HPDE6-E6E7 (cell line): ENCODE data around the gene HLA-DPB1.
"Not testable (repeated sequence)": the region's sequence is repeated elsewhere in the genome, so short reads cannot be mapped to it uniquely, and the experiment has no call there.

Source experiments
- DNase-seq: peaks from one replicate; pipeline ENCODE4 v3.0.0; 2011; ENCODE audit warnings: missing footprints; ENCODE audit errors: extremely low spot score

HLA-DPB1 gene

DNA sequence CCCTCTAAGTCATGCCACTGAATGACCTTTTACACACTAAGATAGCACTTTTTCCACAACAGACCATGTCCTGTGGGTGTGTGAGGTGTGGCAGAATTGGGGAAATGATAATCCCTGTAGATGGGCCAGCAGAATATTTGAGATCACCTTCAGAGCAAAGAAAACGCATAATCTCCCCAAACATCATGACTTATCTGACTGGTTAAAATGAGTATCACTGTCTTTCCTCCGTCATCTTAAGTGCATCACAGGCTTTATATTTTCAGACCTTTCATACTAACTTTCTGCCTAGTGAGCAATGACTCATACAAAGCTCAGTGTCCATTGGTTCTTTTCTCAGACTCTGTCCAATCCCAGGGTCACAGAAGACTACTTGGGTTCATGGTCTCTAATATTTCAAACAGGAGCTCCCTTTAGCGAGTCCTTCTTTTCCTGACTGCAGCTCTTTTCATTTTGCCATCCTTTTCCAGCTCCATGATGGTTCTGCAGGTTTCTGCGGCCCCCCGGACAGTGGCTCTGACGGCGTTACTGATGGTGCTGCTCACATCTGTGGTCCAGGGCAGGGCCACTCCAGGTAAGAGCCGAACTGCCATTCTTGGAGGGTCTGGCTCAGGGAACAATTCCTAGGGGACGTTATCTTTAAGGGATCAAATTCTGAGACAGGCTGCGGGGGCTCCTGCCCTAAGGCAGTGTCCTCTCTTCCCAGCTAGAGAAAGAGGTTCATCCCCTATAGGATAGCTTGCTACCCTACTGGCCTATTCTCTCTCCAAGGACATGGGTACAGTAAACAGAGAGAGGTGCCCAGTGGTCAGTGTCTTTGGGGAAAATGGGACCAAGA is at the start of gene HLA-DPB1:
HLA-DPB1 (plus strand) TSS at position 423 of the 838 bp plus-strand sequence; CDS start at position 475, 52 bp downstream.
- DNase-seq = peak; percentile 48

DNA sequence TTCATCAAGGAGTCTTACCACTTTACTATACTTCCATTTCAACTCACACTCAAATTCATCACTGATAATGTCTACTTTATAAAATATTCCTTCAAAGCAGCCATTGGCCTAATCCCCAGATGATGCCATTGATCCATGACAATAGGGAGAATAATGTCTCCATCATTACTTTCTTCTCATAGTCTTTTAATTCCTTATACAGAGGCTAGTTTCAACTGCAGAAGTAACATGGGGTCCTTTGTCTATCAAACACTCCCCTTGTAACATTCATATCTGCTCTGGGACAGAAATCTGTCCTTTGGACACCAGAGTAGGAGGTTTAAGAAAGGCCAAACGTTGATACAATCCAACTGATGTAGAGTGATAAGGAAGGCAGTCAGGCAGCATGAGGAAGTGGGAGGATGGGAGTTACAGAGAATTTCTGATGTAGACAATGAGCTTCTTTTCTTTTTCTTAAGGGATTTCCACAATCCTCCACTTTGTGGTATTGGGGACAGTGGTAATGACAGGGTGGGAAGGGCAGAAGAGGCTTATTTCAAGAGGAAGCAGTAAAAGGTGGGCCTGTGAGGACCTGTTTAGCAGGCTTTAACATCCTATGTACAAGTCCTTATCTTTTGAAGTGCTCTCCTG is 47.5 kb upstream of the HLA-DPB1 start:
- no peak for DNase-seq

DNA sequence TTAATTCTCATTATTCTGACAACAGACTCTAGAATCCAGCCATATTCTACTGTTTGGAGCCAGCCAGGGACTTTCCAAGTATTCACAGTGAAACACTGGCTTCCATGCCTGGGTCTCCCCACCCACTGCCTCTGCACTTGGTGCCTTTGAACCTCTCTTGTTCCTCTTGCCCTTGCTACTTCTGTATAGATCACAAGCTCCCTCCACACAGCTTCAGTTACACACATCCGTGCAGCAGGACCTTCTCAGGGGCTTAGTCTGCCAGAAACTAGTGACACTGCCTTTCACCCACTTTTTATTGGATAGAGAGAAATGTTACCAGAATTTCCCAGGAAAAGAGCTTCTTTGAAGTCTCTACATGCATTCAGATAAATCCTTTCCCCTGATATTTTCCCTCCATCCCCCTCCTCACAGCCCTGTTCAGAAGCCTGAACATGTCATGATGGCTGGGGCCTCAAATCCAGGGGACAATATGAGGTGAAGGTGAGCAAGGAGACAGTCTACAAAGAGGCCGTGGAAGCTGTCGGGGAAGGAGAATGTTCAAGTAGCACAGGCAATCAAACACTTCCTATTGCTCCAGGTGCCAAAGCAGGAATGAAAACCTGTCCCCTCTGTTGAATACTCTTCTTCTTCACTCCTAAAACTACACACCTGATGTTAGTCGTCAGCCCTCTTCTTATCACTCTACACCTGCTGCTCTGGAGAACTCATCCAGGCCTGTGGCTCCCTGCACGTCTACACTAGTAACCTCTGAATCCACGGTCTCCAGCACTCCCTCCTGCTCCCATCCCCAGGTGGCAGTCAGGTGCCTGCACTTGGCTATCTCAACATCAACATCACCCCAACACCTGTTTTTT is 46.2 kb upstream of the HLA-DPB1 start:
- DNase-seq = no peak

DNA sequence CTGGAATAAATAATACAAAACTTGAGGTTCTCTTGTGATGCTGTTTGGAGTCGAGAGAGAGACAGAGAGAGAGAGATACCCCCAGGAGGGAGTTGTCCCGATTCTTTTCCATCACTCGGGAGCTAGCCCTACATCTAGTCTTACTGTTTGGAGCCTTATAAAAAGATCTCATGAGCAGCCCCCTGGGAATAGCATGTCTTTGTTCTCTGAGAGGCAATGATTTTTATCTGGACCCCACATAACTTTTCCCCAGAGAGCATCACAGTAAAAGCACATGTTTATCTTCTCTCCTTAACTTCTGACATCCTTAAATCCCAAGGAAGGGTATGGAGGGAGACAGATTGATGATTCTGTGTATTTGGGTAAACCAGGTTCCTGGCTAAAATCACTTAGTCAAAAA is 45.5 kb upstream of the HLA-DPB1 start:
- no peak for DNase-seq

DNA sequence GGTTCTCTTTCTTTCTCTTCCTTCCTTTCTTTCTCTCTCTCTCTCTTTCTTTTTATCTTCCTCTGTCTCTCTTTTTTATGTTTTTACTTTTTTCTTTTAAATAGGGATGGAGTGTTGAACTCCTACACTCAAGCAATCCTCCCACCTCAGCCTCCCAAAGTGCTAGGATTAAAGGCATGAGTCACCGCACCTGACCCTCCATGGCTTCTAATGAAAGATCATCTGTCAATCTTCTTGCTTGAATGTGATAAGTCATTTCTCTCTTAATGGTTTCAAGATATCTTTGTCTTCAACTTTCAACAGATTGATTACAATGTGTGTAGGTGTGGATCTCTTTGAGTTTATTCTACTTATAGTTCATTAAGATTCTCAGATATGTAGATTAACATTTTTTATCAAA is 41.2 kb upstream of the HLA-DPB1 start:
- no peak for DNase-seq

DNA sequence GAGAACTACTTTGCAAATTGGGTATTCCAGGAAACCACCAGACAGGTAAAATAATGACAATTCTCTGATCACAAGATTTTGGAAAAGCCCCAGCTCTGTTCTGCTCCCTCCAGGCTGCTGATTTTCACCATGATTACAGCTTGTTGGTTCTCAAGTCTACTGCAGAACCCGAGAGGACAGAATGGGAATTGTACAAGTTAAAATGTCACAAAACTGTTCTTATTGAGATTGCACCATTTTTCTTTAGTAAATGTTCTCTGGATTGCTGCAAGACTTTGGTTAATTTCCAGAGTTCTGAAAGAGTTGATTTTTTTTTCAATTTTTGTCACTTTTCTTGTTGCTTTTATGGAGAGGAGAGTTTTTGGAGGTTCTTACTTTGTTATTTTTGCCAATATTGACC is 39.3 kb upstream of the HLA-DPB1 start:
- no peak for DNase-seq

DNA sequence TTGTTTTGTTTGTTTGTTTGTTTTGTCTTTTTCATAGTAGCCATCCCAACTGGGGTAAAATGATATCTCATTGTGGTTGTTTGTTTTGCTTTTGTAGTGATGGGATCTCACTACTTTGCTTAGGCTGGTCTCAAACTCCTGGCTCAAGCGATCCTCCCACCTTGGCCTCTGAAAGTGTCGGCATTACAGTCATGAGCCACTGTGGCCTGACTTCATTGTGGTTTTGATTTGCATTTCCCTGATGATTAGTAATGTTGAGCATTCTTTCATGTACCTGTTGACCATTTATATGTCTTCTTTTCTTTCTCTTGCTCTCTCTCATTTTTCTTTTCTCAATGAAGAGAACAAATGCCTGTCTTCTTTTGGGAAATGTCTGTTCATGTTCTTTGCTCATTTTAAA is 35.6 kb upstream of the HLA-DPB1 start:
- DNase-seq = no peak

DNA sequence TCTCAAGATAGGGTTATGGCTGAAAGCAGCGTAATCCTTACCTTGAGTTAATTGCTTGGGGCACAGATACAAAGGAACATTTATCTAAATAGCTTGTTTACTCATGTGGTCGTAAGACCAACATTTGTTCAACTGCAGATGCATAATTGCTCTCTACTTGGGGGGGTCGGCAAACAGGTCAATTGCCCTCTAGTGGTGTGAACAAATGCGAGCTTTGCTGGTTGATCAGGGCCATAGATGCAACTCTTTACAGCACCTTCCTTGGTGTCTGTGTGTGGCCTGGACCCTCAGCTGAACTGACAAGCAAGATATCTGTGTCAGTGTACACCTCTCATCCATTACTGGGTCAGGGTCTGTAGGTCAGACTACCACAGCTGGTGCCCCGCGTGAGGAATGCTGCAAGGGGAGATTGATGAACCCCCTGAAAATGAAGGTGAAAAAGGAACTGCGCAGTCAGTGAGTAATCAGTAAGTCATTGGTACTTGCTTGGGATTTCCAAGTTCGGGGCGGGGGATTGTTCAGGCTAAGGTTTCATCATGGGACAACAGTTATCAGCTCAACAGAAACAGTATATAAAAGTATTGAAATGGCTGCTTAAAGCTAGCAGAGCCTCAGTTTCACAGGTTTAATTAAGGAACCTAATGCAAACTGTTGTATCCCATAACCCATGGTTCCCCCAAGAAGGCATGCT is 26.3 kb upstream of the HLA-DPB1 start:
- DNase-seq = no peak

DNA sequence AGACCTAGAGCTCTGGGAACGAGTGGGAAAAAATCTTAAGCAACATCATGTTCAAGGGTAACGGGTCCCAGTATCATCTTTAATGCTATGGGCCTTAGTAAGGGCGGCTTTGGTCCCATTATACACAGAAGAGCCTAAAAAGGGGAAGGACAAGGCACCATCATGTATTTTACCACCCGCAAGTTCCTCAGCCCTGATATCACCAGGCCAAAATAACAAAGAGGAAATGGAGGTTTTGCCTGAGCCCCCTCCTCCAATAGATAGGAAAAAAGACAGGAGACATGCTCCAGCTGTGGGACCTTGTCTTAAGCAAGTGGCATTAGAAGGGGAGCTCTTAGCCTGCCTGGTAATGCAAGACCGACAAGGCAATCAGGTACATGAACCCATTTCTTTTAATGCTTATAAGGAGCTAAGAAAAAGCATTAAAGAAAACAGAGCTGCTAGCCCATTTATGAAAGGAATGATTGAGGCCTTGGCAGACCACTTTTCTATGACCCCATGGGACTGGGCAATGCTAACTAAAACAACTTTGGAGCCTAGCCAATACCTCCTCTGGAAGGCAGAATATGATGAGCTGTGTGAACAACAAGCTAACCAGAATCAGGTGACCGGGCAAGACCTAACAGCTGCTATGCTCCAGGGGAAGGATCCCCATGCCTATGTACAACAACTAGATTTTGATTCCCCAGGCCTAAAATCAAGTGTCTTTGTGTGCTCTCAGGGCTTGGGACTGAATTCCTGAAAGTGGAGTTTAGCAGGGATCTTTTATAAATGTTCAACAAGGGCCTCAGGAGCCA is 25.6 kb upstream of the HLA-DPB1 start:
- no peak for DNase-seq

DNA sequence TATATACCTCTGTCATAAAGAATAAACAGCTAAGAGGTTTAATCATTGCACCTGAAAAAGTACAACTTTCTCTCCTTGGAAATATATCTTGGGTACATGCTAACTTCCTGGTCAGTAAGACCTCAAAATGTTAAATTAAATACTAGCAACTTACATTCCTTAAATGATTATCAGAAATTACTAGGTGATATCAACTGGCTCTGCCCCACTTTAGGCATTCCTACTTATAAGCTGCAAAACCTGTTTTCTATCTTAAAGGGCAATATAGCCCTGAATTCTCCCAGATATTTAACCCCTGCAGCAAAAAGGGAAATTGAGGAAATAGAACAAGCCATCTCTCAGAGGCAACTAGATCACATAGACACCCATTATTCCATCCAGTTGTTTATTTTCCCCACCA is 23.2 kb upstream of the HLA-DPB1 start:
- DNase-seq = no peak

DNA sequence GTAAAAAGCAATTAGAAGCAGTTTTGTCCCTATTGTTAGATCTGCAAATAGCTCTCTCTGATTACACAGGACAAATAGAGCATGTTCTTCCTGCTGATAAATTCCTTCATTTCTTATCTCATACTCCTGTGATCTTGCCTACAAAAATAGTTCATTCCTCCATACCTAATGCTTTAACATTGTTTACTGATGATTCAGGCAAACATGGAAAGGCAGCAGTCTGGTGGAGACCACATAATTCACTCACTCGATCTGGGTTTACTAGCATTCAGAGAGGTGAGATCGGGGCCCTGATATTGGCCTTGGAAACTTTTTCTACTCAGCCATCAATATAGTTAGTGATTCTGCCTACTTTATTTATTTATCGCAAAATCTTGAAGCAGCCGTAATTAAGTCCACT is 22.6 kb upstream of the HLA-DPB1 start:
- DNase-seq = no peak

DNA sequence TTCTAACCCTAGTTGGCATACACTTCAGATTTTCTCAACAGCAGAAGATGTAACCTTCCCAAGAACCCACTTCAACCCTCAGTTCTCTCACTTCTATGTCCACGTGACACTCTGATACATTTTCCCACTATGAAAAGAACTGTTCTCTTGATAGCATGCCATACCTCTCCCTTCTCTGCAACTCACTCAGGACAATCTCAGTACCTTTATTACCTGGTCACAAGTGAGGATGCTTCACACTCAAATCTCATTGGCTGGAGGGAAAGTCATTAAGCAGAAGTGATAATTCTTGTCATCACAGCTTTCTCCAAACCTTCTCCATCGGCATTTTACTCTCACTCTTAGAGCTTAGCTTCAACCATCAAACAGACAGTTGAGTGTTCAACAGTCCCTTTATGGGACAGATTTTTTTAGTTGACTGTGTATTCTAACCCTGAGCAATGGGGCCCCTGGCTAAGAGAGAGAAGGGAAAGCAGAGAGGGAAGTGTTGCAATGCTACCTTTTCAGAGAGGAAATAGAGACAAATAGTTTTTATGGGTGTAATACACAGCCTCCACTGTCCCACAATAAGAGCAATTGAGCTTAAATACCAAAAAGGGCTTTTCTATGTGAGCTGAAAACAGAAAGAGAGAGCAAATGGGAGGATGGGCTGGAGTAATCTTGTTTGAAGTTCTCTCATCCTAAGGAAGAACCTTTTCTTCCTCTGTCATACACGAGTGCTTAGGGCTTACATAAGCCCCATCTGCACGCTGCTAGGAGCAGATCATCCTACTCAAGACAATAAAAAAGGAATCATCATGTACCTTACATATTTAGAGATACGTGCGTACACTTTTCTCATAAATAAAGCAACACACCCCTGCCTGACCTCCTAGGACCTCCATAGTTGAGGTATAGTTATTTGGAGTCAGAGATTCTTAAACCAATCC is 18.3 kb upstream of the HLA-DPB1 start:
- DNase-seq = no peak

DNA sequence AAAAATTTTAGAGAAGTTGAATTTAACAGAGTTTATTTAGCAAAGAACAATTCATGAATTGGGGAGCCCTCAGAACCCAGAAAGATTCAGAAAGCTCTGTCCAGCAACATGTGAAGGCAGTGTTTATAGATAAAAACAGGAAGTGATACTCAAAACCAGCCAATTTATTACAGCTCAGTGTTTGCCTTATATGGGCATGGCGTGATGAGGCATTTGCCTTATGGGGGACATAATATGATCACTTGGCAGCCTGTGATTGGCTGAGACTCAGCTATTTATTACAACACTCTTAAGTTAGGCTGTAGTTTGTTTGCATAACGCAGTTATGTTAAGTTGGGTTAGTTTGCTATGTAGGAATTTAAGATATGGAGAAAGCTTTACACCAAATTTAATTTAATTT is 13.8 kb upstream of the HLA-DPB1 start:
- no peak for DNase-seq

DNA sequence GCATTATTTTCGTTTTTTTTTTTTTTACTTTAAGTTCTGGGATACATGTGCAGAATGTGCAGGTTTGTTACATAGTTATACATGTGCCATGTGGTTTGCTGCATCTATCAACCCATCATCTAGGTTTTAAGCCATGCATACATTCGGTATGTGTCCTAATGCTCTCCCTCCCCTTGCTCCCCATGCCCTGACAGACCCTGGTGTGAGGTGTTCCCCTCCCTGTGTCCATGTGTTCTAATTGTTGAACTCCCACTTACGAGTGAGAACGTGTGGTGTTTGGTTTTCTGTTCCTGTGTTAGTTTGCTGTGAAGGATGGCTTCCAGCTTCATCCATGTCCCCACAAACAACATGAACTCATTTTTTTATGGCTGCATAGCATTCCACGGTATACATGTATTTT is 12.4 kb upstream of the HLA-DPB1 start:
- not testable (repeated sequence) for DNase-seq

DNA sequence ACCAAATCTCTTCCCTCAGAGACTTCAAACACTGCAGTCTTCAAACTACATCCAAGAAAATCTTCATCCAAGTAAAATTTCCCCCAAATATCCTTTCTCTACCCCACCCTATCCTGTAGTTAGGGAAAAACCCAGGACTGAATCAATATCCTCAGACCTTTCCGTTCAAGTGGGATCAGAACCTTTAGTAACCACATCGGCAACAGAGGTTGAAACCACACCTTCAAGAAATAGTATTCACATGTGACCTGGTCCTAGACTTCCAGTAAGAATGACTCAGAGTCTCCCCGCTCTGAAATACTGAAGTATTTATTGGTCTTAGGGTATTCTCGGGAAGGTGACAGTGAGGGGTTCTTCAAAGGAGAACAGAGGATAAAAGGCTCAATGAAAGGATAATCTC is 11.1 kb upstream of the HLA-DPB1 start:
- DNase-seq = no peak

DNA sequence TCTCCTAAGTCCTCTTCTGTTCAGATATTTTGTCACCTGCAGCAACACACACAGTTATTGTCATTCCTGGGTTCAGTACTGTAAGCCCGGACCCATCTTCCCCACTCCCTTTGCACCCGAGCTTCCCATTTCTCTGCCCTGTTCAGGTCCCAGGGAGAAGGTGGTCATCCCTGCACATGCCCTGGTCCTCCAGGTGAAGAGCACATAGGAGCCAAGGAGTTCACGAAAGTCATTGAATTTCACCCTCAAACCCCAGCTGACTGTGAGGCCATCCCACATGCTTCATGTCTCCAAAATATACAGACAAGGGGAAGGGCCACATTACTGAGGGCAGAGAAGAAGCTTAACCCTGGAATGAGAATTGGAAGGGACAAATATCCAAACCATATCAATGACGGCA is 10.5 kb upstream of the HLA-DPB1 start:
- DNase-seq = no peak

DNA sequence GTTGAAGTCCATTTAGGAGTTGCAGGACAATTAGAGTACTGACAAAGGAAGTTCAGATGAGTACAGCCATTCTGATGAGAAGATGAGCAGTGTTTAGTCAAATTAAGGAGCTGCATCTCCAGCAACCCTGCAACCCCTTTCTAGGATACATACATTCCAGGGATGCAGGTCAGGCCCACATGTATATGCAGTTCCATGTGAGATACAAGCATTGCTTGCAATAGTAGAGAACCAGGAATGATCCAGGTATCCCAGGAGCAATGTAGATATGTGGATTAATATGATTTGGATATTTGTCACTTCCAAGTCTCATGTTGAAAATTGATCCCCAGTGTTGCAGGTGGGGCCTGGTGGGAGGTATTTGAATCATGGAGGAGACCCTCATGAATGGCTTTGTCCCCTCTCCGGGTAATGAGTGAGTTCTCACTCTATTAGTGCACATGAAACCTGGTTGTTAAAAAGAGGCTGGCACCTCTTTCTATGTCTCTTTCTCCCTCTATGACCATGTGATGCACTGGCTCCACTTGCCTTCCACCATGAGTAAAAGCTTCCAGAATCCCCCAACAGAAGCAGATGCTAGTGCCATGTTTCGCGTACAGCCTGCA is 8.8 kb upstream of the HLA-DPB1 start:
- DNase-seq = no peak

DNA sequence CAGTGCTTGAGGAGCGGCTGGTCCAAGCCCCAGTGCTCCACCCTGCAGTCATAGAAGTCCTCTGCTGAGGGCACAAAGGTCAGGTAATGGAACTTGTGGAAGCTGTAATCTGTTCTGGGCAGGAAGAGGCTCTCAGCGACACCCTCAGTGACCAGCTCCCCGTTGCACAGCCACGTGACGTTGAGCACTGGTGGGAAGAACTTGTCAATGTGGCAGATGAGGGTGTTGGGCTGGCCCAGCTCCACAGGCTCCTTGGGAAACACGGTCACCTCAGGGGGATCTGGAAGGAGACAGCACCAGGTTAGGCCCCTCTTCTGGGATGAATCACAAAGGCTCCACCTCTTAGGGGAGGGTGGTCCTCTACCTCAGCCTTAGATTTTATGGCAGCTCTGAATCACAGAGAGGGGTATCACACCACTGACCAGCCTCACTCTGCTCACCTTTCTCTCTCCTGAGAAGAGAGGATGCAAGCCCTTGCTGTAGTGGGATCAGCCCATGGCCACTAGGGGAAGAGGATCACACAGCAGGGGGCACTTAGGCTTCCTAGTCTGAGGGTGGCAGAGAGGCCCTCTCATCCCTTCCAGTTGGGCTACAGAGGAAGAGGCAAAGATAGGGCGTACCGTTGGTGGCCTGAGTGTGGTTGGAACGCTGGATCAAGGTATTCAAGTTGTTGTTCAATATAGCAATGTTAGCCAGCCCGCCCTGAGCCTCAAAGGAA is 6.6 kb upstream of the HLA-DPB1 start:
- DNase-seq = no peak

DNA sequence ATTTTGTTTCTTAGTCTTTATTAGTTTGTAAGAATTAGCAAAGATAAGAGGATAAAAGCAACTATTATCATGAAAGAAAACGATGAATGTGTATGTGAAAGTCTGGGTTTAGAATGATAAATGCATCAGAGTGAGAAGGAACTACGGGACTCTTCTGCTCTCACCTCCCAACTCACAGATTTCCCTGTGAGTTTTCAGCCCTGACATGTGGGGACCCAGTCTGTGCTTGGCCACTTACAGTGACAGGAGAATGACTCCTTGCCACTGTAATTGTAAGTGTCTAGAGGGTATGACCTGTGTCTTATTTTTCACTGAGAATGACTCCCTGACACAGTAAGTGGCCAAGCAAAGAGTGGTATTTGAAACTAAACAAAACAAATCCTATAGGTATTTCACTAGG is 4.9 kb upstream of the HLA-DPB1 start:
- no peak for DNase-seq
